GM21367 (cell line): ENCODE data around the gene ELMO2.

Experiments used
- ATAC-seq: cut with Tn5 transposase; IDR thresholded peaks from one replicate; pipeline ENCODE4 v1.9.1; 2021; ENCODE audit not compliant: unreplicated experiment

Gene ELMO2

DNA sequence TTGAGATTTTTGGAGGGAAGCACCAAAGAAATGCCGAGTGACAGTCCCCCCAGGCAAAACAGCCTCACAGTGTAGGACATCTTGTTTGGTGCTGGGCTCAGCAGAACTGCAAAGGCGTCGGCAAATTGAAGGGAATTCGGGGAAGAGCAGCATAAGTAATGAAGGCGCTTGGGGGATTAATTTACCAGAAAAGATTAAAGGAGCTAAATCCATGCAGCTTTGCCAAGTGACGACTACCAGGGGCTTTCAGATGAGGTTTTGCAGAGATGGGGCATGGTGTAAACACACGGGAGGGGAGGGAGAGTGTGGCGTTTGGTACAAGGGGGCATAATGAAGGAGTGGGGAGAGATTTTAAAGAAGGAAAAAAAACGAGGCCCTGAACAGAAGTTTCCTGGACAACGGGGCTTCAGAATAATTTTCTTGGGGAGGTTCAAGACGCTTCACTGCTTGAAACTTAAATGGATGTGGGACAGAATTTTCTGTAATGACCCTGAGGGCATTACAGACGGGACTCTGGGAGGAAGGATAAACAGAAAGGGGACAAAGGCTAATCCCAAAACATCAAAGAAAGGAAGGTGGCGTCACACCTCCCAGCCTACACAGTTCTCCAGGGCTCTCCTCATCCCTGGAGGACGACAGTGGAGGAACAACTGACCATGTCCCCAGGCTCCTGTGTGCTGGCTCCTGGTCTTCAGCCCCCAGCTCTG lies 52.8 kb downstream of the ELMO2 start:
- ATAC-seq, result no peak

DNA sequence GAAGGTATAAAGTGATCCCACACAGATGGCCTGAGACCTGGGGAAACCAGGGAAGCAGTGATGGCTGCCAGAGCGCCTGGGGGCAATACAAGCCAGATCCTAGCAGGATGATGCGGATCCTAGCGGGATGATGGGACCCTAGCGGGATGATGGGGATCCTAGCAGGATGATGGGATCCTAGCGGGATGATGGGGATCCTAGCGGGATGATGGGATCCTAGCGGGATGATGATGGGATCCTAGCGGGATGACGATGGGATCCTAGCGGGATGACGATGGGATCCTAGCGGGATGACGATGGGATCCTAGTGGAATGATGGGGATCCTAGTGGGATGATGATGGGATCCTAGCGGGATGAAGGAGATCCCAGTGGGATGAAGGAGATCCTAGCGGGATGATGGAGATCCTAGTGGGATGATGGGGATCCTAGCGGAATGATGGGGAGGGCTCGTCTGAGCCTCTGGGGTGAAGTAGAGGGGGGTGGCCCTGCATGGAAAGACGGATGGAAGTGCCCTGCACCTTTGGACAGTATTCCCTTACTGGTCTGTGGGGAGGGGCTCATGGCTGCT lies 54.0 kb downstream of the ELMO2 start:
- no peak for ATAC-seq

DNA sequence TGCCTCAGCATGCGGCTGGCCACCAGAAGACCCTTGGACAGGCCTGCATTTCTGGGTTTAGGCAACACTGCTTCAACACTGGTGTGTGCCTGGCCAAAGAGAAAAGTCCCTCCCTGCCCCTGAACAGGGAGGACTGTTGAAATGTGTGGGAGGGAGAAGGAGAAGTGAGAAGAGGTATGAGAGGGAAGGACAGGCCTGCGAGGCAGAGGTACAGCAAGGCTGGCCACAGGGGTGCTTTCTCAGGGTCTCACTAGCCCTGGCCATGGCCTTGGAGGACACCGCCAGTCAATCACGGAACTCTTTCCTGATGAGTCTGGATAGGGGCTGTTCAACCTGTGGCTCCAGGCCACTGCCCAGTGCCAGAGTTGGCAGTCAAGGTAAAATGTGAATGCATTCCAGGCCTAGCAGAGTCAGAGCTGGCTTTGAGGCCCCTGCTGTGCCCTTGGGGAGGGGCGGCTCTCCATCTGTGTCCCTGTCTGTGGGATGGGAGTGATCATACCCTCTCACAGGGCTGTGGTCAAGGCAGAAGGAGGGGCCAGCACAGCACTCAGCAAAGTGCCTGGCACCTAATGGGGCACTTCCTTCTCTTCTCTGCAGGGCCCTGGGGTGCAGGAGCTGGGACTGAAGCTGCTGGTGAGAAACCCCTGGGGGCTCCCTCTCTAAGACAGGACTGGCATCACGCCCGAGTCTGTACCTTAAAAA lies 54.9 kb downstream of the ELMO2 start:
- no peak for ATAC-seq

DNA sequence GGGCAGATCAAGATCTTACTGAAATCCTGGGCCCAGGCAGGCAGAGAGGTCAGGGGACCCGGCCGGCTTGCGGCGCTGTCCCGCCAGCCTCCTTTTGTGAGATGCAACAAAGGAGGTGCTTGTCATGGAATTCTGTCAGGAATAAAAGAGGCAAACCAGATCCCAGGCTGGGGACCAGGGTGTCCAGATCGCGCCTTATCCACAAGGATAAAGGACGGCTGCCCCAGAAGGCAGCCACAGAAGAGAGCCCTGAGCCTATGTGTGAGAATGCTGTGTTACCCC lies 55.5 kb downstream of the ELMO2 start:
- no peak for ATAC-seq

DNA sequence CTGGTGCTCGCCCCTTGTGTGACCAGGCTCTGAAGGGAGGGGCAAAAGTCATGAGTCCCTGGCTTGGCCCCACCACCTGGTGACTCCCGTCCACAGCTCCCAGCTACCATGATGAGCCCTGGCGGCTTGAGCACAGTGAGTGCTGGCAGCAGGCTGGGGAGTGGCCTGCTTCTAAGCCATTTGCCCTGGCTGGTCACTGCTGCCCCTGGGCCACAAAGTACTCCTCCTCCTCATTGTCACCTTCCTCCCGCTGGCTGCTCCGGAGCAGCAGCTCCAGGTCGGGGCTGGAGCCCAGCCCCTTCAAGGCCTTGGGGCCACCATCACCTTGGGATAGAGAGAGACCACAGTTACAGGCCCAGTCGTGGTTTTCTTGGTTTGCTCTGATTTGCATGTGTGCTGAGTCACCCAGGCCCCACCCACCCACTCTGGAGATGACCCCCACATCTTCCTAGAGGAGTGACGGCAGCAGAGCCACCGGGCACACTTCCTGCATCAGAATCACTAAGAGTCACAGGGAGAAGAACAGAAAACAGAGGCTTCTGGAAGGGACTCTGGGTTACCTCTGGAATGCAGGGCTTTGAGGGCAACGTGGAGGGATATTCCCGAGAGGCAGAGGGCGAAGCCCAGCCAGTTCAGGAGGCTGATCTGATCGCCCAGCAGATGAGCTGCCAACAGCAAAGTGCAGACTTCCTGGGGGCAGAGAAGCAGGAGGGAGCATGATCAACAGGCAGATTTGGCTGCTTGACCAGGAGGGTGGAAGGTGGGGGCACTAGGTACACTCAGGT lies 56.0 kb downstream of the ELMO2 start:
- no peak for ATAC-seq

DNA sequence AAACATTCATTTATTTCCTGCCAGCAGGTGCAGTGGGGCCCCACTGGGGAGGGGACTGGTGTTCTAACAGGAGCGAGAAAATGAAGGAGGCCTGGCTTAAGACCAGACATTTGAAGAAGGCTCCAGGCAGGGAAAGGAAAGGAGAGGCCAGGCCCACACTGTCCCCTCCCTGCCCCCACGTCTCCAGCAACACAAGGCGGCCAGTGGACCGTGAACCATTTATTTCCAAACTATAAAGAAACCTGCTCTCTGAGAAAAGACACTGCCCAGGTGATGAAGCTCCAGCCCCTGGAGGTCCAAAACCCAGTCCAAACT lies 56.7 kb downstream of the ELMO2 start:
- no peak for ATAC-seq

DNA sequence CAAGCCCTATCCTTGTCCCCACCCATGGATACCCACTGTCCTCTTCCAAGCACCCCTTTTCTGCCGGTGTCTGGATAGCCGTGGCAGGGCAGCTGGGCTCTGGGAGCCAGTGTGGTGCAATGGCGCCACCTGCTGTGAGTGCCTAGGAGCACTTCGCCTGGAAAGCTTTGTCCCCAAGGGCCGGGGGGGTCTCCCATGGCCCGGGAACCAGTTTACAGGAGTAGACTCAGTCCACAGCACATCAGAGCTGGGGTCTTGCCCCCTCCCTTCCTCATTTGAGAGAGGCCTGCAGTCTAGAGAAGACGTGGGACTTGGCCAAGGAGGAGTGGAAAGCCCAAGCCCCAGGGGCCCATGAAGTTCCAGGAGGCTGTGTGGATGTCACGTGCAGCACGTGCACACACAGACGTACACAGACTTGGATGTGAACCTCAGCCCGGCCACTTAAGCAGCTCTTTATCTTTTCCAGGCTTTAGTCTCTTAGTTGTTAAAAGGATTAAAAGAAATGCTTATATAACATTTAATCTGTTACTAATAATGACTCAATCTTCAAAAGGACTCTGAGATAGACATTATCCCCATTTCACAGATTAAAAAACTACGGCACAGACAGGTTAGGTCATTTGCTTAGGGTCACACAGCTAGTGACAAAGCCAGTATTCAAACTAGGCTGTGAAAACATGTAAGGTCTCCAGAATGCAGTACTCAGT lies 57.2 kb downstream of the ELMO2 start:
- ATAC-seq, result no peak

DNA sequence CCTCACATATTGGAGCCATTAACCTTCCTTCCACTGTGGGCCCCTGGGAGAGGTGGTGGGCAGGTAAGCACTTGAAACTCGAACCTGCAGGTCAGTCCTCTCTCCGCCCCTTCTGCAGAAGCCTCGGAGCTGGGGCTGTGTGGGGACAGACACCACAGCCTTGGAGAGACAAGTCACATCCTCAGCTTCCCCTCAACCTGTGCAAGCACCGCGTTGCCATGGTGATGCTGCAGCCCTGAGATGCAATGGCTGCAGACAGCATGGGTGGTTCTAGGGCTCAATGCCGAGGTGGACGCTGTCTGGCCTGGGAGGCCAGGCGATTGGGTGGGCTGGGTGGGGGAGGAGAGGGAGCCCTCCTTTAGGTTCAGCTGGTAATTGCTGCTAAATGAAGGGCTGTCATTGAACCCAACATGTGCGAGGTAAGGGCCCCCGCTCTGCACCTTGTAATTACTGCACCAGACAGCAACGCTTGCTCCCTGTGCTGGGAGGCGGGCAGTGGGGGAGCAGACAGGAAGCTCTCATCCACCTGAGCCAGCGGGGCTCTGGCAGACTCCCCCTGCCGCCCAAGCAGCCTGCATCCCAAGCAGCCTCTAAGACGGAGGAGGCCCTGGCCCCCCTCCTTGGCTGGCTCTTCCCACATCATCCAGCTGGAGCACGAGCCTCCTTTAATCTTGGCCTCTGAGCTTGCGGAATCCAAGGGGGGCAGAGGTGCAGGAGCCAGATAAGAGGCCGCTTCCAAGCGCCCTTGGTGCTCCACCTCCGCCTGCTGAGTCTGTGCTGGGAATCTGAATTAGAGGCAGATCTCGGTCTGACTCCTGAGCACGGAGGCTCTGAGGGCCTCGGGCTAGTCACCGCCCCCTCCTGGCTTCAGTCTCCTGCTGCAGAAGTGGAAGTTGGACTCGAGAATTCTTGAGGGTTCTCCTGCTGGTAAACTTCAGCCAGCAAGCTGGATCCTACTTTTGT lies 58.3 kb downstream of the ELMO2 start:
- ATAC-seq, result no peak

DNA sequence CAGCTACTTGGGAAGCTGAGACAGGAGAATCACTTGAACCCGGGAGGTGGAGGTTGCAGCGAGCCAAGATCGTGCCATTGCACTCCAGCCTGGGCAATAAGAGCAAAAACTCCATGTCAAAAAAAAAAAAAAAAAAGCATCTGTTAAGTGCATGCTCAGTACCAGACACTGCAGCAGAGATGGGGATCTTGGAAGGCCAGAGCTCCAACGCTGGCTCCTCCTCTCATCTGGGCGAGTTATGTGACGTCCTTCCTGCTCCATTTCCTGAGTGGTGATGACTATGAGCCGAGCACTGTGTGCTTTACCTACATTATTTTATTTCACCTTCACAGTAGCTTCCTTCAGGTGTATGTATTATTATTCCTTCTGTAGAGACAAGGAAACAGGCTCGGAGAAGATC lies 59.6 kb downstream of the ELMO2 start:
- no peak for ATAC-seq

DNA sequence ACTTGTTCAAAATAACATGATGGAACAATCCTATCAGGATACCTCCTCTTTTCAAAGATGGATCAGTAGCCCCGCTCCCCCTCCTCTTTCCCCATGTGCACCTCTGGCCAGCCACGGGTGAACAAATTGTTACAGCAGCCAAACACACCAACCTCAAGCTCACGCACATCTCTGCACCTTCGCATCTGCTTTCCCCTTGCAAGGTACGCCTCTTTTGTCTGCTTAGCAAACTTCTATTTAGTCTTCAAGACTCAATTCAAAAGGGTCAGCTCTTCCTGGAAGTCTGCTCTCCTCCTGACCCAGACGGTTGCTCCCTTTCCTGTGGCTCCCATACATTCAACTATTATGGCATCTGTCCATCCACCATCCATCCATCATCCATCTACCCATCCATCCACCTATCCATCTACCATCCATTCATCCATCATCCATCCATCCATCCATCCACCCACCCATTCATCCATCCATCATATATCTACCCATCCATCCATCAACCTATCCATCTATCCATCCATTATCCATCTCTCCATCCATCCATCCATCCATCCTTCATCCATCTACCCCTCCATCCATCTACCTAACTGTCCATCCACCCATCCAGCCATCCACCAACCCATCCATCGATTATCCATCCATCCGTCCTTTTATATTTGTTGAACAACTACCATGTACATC lies 61.8 kb downstream of the ELMO2 start:
- ATAC-seq, result no peak

DNA sequence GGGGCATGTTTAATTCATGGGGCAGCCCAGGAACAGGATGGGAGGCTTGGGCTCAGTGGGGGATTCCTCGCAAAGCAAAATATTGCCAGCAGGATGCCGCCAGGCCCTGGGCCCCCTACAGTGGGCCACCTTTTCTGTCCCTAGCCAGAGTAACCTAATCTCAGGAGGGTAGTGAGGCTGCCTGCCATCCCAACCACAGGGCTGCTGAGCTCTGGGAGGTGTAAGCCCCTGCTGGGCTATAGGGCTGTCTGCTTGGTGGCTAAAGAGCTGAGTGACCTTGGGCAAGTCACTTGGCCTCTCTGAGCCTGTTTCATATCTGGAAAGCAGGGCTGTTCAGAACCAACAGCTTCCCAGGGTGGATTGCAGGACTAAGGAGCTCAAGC lies 62.4 kb downstream of the ELMO2 start:
- no peak for ATAC-seq

DNA sequence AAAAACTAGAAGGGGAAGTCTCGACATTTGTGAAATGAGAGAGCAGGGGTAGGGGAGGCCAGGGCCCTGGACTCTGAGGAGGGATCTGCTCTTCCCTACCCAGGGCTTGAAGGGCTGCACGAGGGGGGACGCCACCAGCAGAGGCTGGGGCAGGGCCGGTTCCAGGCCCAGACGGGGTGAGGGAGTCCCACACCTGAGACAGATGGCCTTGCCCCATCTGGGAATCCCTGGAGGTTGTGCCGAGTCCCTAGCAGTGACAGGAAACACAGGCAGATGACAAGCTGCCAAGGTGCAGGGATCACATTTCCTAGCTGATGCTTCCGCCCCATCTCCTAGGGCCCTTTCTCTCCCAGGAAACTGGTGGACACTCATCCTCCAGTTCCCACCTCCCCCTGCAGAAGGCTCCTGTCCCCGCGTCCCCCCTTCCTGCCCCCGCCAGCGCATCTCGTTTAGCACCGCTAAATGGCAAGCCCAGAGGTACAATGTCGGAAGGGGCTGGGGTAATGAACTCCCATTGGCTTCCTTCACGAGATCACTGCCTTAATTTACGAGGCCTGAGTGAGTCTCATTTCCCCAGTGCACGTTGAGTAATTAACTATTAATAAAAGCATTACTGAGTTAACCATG lies 63.0 kb downstream of the ELMO2 start:
- no peak for ATAC-seq

DNA sequence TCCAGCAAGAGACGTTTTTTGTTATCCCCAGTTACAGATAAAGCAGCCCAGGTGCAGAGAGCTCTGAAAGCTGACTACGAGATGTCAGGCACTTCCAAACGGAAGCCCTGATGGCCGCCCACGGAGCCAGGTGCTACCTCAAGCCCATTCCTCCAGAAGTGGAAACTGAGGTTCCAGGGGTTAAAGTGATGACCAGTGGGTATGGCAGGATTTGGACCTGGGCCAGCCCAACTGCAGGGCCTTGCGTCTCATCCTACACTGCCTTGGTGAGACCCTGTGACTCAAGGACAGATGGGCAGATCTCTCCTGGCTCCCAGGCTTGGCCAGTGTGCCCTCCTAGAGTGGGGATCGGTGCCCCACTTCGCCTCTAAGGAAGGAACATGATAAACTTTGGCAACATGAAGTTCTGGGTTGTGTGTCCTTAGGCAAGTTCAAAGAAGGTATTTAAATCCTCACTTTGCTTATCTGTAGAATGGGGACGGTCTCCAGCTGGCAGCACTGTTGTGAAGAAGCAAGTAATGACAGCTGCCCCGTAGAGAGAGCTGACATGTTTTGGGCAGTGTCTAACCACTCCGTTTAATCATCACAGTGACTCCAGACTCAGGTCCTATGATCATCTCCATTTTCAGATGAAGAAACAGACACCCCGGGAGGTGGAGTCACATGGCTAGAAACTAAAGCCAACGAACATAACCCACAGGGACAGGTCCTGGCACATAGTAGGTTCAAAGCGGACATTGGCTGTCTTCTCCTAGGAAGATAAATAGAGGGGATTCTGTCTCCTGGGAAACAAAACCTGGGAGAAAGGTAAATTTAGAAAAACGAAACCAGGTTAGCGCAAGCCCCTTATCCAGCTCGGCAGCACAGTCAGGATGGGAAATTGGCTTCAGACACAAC lies 63.7 kb downstream of the ELMO2 start:
- no peak for ATAC-seq

DNA sequence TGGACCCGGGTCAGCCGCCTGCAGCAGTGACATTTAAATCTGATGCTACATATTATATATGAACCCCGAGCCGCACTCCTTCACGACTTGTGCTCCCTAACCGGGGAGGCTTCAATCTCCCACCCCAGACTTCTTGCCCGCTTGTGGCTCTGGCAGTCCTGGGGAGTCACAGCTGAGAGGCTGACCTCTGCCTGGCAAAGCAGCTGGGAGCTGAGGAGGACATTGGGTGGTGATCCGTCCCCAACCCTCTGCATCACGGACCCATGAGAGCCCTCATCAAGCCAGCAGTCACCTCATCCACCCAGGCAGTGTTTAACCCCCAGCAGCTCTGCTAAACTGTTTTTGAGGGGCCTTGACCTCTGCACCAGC lies 64.4 kb downstream of the ELMO2 start:
- no peak for ATAC-seq

DNA sequence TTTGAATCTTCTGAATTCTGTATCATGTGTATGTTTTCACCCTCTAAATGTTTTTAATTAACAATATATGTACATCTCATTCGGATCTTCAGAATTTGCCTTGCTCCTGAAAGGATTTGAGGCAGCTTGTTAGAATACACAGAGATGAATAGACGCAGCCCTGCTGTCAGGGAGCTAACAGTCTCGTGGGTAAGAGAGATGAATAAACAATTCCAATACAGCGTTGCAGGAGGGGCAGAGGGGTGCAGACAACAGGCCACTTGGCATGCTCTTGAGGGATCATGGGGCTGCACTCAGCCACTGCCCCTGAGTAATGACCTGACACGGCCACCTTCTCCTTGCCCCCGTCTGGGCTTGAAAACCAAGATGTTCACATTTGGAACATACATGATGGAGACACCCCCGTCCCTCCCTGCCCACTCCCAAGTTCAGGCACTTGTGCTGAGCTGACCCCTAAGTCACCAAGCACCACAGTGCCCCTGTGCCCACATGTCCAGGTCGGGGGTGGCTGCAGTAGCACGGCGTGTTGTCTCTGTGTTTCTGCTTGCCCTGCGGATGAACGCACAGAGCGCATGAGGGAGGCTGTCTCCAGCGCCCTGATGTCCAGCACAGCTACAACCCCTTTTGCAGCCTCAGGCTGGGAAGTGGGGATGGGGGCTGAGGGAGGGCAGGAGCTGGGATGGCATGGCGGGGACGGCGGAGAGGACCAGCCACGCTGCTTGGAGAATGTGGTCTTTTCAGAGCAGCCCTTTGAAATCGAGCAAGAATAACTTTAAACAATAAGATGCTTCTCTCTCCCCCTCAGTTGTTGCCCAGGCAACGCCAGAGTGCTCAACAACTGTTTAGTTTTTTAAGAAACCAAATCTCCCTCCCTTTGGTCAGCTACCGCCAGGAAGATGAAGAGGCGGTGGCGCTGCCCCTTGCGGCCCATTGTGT lies 65.1 kb downstream of the ELMO2 start:
- ATAC-seq, result no peak

DNA sequence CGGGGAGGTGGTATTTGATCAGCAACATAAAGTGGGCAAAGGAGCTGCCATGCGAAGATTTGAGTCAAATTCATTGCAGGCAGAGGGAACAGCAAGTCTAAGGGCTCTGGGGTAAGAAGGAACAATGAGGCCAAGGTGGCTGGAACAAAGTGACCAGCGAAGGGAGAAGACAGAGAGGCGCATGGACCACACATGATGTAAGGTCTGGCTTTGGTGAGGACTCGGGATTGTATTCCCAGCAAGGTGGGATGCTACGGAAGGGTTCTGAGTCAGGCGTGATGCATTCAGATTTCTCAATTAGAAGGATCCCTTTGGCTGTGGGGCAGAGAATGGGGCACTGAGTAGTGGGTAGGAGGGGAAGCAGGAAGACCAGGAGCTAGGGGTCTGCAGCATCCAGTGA lies 67.4 kb downstream of the ELMO2 start:
- ATAC-seq, result no peak

DNA sequence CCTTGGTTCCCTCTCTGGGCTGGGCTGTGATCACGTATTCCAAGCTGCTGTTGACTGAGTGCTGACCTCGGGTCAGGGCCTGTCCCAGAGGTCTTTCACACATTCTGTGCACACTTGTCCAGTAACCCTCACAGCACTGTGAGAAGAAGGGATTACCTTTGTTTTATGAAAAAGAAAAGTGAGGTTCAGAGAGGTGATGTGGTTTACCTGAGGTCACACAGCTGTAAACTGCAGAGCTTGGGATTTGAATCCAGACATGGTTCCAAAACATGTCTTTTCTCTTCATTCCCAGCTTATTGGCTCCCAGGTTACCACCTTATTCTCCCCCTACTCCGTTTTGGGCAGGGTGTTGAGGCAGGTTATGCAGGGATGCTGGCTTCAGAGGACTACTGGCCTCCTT lies 69.7 kb downstream of the ELMO2 start:
- ATAC-seq, result no peak
